ENCODE results near the gene PRSS53. TPM values are rescaled to one million over a fixed set of nuclear protein-coding genes. Genes with fewer than 3 reads are reported as not detected.

Gene PRSS53
- polyA plus RNA-seq, 2 donors = 1.00 to 2.9 TPM

GRCh38 chr16:31080756-31081419 is 7.9 kb downstream of the PRSS53 start:
- Histone ChIP-seq H3K4me3 (ENCODE audit: low read depth in 1 of 2, low read length in 2 of 2) (no peak overlapping the region), H3K27ac (ENCODE audit: low read depth in 2 of 2, low read length in 1 of 2) (no peak overlapping the region), H3K36me3 (ENCODE audit: control insufficient read depth in 2 of 2, insufficient read depth in 2 of 2, low read length in 1 of 2) (peaks cover 15 to 61% of the 10 kb centered on the region in 2 donors), H3K9me3 (ENCODE audit: control insufficient read depth in 2 of 2, insufficient read depth in 1 of 2, low read depth in 1 of 2, low read length in 1 of 2) (no peaks in the 10 kb centered on the region), H3K4me1 (ENCODE audit: control insufficient read depth in 2 of 2, insufficient read depth in 2 of 2, low read length in 1 of 2) (peaks cover 0 to 5% of the 10 kb centered on the region in 2 donors), H3K27me3 (ENCODE audit: control insufficient read depth in 1 of 2, insufficient read depth in 2 of 2, low read length in 2 of 2) (no peaks in the 10 kb centered on the region)
- WGBS, 2 donors = 90 to 92% methylated on average over 13 of the region's 13 CpGs

GRCh38 chr16:31080035-31080629 is 8.6 kb downstream of the PRSS53 start:
- Histone ChIP-seq H3K4me1 (ENCODE audit: control insufficient read depth in 2 of 2, insufficient read depth in 2 of 2, low read length in 1 of 2) (peaks cover 0 to 5% of the 10 kb centered on the region in 2 donors), H3K9me3 (ENCODE audit: control insufficient read depth in 2 of 2, insufficient read depth in 1 of 2, low read depth in 1 of 2, low read length in 1 of 2) (no peaks in the 10 kb centered on the region), H3K4me3 (ENCODE audit: low read depth in 1 of 2, low read length in 2 of 2) (no peak overlapping the region), H3K27ac (ENCODE audit: low read depth in 2 of 2, low read length in 1 of 2) (no peak overlapping the region), H3K36me3 (ENCODE audit: control insufficient read depth in 2 of 2, insufficient read depth in 2 of 2, low read length in 1 of 2) (peaks cover 15 to 60% of the 10 kb centered on the region in 2 donors), H3K27me3 (ENCODE audit: control insufficient read depth in 1 of 2, insufficient read depth in 2 of 2, low read length in 2 of 2) (no peaks in the 10 kb centered on the region)
- 94 to 95% methylated on average over 40 of the region's 40 CpGs for WGBS, 2 donors

DNA sequence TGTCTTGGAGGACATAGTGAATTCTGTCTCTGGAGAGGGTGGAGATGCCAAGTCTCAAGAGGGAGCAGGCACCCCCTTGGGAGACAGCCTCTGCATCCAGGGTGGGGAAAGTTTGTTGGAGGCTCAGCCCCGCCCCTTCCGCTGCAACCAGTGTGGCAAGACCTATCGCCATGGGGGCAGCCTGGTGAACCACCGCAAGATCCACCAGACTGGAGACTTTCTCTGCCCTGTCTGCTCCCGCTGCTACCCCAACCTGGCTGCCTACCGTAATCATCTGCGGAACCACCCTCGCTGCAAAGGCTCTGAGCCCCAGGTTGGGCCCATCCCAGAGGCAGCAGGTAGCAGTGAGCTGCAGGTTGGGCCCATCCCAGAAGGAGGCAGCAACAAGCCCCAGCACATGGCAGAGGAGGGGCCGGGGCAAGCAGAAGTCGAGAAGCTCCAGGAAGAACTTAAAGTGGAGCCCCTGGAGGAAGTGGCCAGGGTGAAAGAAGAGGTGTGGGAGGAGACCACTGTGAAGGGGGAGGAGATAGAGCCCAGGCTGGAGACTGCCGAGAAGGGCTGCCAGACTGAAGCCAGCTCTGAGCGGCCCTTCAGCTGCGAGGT is 9.3 kb downstream of the PRSS53 start:
- Histone ChIP-seq H3K9me3 (ENCODE audit: control insufficient read depth in 2 of 2, insufficient read depth in 1 of 2, low read depth in 1 of 2, low read length in 1 of 2) (no peaks in the 10 kb centered on the region), H3K27ac (ENCODE audit: low read depth in 2 of 2, low read length in 1 of 2) (no peak overlapping the region), H3K4me3 (ENCODE audit: low read depth in 1 of 2, low read length in 2 of 2) (no peak overlapping the region), H3K27me3 (ENCODE audit: control insufficient read depth in 1 of 2, insufficient read depth in 2 of 2, low read length in 2 of 2) (no peaks in the 10 kb centered on the region), H3K36me3 (ENCODE audit: control insufficient read depth in 2 of 2, insufficient read depth in 2 of 2, low read length in 1 of 2) (peaks cover 15 to 57% of the 10 kb centered on the region in 2 donors), H3K4me1 (ENCODE audit: control insufficient read depth in 2 of 2, insufficient read depth in 2 of 2, low read length in 1 of 2) (peaks cover 0 to 5% of the 10 kb centered on the region in 2 donors)
- WGBS, 2 donors = 82 to 88% methylated on average over 13 of the region's 13 CpGs

GRCh38 chr16:31078597-31079341 is 10.0 kb downstream of the PRSS53 start:
- Histone ChIP-seq H3K9me3 (ENCODE audit: control insufficient read depth in 2 of 2, insufficient read depth in 1 of 2, low read depth in 1 of 2, low read length in 1 of 2) (no peaks in the 10 kb centered on the region), H3K4me1 (ENCODE audit: control insufficient read depth in 2 of 2, insufficient read depth in 2 of 2, low read length in 1 of 2) (peaks cover 0 to 5% of the 10 kb centered on the region in 2 donors), H3K36me3 (ENCODE audit: control insufficient read depth in 2 of 2, insufficient read depth in 2 of 2, low read length in 1 of 2) (peaks cover 15 to 53% of the 10 kb centered on the region in 2 donors), H3K4me3 (ENCODE audit: low read depth in 1 of 2, low read length in 2 of 2) (no peak overlapping the region), H3K27ac (ENCODE audit: low read depth in 2 of 2, low read length in 1 of 2) (no peak overlapping the region), H3K27me3 (ENCODE audit: control insufficient read depth in 1 of 2, insufficient read depth in 2 of 2, low read length in 2 of 2) (no peaks in the 10 kb centered on the region)
- 90 to 93% methylated on average over 15 of the region's 15 CpGs for WGBS, 2 donors

- no peak overlapping the region for H3K27ac ChIP-seq (ENCODE audit: low read depth in 2 of 2, low read length in 1 of 2)
- H3K36me3 ChIP-seq (ENCODE audit: control insufficient read depth in 2 of 2, insufficient read depth in 2 of 2, low read length in 1 of 2) = peaks cover 15 to 50% of the 10 kb centered on the region in 2 donors
- H3K4me1 ChIP-seq (ENCODE audit: control insufficient read depth in 2 of 2, insufficient read depth in 2 of 2, low read length in 1 of 2) = peaks cover 0 to 5% of the 10 kb centered on the region in 2 donors
- no peaks in the 10 kb centered on the region for H3K27me3 ChIP-seq (ENCODE audit: control insufficient read depth in 1 of 2, insufficient read depth in 2 of 2, low read length in 2 of 2)
- WGBS, 2 donors = 93 to 95% methylated on average over 30 of the region's 30 CpGs
- no peaks in the 10 kb centered on the region for H3K9me3 ChIP-seq (ENCODE audit: control insufficient read depth in 2 of 2, insufficient read depth in 1 of 2, low read depth in 1 of 2, low read length in 1 of 2)
- no peak overlapping the region for H3K4me3 ChIP-seq (ENCODE audit: low read depth in 1 of 2, low read length in 2 of 2)
These were observed 10.9 kb downstream of the PRSS53 start for GRCh38 chr16:31077592-31078396.

- WGBS, 2 donors = 96% methylated on average over 13 of the region's 13 CpGs
- Histone ChIP-seq H3K9me3 (ENCODE audit: control insufficient read depth in 2 of 2, insufficient read depth in 1 of 2, low read depth in 1 of 2, low read length in 1 of 2) (no peaks in the 10 kb centered on the region), H3K27ac (ENCODE audit: low read depth in 2 of 2, low read length in 1 of 2) (no peak overlapping the region), H3K27me3 (ENCODE audit: control insufficient read depth in 1 of 2, insufficient read depth in 2 of 2, low read length in 2 of 2) (no peaks in the 10 kb centered on the region), H3K4me3 (ENCODE audit: low read depth in 1 of 2, low read length in 2 of 2) (no peak overlapping the region), H3K36me3 (ENCODE audit: control insufficient read depth in 2 of 2, insufficient read depth in 2 of 2, low read length in 1 of 2) (peaks cover 15 to 44% of the 10 kb centered on the region in 2 donors), H3K4me1 (ENCODE audit: control insufficient read depth in 2 of 2, insufficient read depth in 2 of 2, low read length in 1 of 2) (peaks cover 0 to 5% of the 10 kb centered on the region in 2 donors)
These were observed 11.7 kb downstream of the PRSS53 start for GRCh38 chr16:31077024-31077423.

- H3K27ac ChIP-seq (ENCODE audit: low read depth in 2 of 2, low read length in 1 of 2) = no peak overlapping the region
- 67 to 71% methylated on average over 16 of the region's 16 CpGs for WGBS, 2 donors
- H3K4me1 ChIP-seq (ENCODE audit: control insufficient read depth in 2 of 2, insufficient read depth in 2 of 2, low read length in 1 of 2) = peaks cover 0 to 5% of the 10 kb centered on the region in 2 donors
- no peaks in the 10 kb centered on the region for H3K27me3 ChIP-seq (ENCODE audit: control insufficient read depth in 1 of 2, insufficient read depth in 2 of 2, low read length in 2 of 2)
- no peak overlapping the region for H3K4me3 ChIP-seq (ENCODE audit: low read depth in 1 of 2, low read length in 2 of 2)
- H3K9me3 ChIP-seq (ENCODE audit: control insufficient read depth in 2 of 2, insufficient read depth in 1 of 2, low read depth in 1 of 2, low read length in 1 of 2) = no peaks in the 10 kb centered on the region
- peaks cover 15 to 44% of the 10 kb centered on the region in 2 donors for H3K36me3 ChIP-seq (ENCODE audit: control insufficient read depth in 2 of 2, insufficient read depth in 2 of 2, low read length in 1 of 2)
These were observed 12.4 kb downstream of the PRSS53 start for GRCh38 chr16:31076319-31076718.

- peaks cover 15 to 29% of the 10 kb centered on the region in 2 donors for H3K36me3 ChIP-seq (ENCODE audit: control insufficient read depth in 2 of 2, insufficient read depth in 2 of 2, low read length in 1 of 2)
- WGBS, 2 donors = 1% methylated on average over 7 of the region's 7 CpGs
- H3K9me3 ChIP-seq (ENCODE audit: control insufficient read depth in 2 of 2, insufficient read depth in 1 of 2, low read depth in 1 of 2, low read length in 1 of 2) = no peaks in the 10 kb centered on the region
- peak overlapping the region; percentile 88 to 96 for H3K4me3 ChIP-seq (ENCODE audit: low read depth in 1 of 2, low read length in 2 of 2)
- H3K27me3 ChIP-seq (ENCODE audit: control insufficient read depth in 1 of 2, insufficient read depth in 2 of 2, low read length in 2 of 2) = no peaks in the 10 kb centered on the region
- peaks cover 0 to 5% of the 10 kb centered on the region in 2 donors for H3K4me1 ChIP-seq (ENCODE audit: control insufficient read depth in 2 of 2, insufficient read depth in 2 of 2, low read length in 1 of 2)
- H3K27ac ChIP-seq (ENCODE audit: low read depth in 2 of 2, low read length in 1 of 2) = peak overlapping the region; percentile 94 to 95
These were observed 13.9 kb downstream of the PRSS53 start for GRCh38 chr16:31074814-31075183.

Data from esophagus (tissue), 2 donors.